ENCODE results near the gene LRRC4C. TPM values are rescaled to one million over a fixed set of nuclear protein-coding genes. Genes with fewer than 3 reads are reported as not detected.
"Not testable (repeated sequence)": the region's sequence is repeated elsewhere in the genome, so short reads cannot be mapped to it uniquely, and the experiment has no call there.

LRRC4C gene
- total RNA-seq, 2 donors from 2014 or later, result 1.3 TPM; not detected in 1

DNA sequence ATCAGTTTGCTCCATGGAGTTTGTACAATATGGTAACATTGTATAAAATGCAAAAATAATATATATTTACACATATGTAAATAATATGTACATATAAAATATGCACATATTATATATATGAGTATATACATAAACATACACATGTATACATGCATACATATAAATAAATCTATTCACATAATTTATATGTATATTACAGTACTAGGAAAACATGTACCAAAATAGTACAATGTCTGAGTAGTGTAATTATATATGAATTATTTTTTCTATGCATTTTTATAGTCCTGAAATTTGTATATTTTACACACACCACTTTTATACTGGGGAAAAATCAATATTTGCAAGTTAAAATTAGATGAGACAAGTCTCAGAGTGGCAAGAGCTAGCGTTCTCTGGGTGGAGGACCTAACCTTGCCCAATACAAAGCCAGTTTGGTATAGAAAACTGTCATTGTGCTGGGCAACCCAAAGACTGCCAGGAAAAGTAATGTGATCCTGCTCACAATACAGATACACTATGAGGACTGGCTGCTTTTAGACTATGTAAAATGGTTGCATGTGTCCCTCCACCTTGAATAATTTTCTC is 889.4 kb downstream of the LRRC4C start:
- intact Hi-C loops (cut with DNase I), result no loop called here
- TF ChIP-seq POLR2A (IDR thresholded peaks at IDR 0.05), result no peak
- TF ChIP-seq, protein P1, sequence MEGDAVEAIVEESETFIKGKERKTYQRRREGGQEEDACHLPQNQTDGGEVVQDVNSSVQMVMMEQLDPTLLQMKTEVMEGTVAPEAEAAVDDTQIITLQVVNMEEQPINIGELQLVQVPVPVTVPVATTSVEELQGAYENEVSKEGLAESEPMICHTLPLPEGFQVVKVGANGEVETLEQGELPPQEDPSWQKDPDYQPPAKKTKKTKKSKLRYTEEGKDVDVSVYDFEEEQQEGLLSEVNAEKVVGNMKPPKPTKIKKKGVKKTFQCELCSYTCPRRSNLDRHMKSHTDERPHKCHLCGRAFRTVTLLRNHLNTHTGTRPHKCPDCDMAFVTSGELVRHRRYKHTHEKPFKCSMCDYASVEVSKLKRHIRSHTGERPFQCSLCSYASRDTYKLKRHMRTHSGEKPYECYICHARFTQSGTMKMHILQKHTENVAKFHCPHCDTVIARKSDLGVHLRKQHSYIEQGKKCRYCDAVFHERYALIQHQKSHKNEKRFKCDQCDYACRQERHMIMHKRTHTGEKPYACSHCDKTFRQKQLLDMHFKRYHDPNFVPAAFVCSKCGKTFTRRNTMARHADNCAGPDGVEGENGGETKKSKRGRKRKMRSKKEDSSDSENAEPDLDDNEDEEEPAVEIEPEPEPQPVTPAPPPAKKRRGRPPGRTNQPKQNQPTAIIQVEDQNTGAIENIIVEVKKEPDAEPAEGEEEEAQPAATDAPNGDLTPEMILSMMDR (IDR thresholded peaks at IDR 0.05), result no peak
- Histone ChIP-seq H3K27me3 (no peaks in the 10 kb centered on the region), H3K9me3 (peaks cover 0 to 4% (median 0%) of the 10 kb centered on the region in 3 donors), H3K27ac (no peak overlapping the region), H3K4me3 (no peak overlapping the region), H3K4me1 (no peaks in the 10 kb centered on the region), H3K36me3 (replicated peaks in 1 of 2; ENCODE audit: insufficient read depth in 1 of 2, low read depth in 2 of 2) (no peaks in the 10 kb centered on the region)
- 43 to 48% methylated on average over 1 of the region's 1 CpG for WGBS, 2 donors
- DNase-seq, result no peak
- no peak for ATAC-seq

DNA sequence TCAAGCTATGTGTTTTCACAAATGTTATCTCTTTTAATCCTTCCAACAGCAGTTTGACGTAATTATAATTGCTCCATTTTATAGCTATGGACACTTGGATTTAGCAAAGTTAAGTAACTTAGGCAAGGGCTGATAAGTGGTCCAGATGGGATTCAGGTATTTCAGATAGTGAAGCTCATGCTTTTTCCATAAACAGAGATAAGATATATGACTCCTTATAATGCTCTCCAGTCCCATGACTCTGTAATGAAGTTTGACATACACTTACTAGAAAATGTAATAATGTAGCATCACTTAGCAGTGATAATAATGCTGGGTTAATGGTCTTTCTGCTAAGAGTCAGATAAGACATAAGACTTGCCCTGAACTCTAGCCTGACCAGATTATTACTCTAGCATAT is 892.1 kb downstream of the LRRC4C start:
- H3K4me1 ChIP-seq, result no peaks in the 10 kb centered on the region
- H3K27me3 ChIP-seq, result no peaks in the 10 kb centered on the region
- 68 to 71% methylated on average over 1 of the region's 1 CpG for WGBS, 2 donors
- ATAC-seq (no peak), DNase-seq (no peak)
- no peak for TF ChIP-seq POLR2A (IDR thresholded peaks at IDR 0.05)
- TF ChIP-seq, protein P1 (IDR thresholded peaks at IDR 0.05), result no peak
- H3K36me3 ChIP-seq (replicated peaks in 1 of 2; ENCODE audit: insufficient read depth in 1 of 2, low read depth in 2 of 2), result no peaks in the 10 kb centered on the region
- no peak overlapping the region for H3K27ac ChIP-seq
- intact Hi-C loops (cut with DNase I), result no loop called here
- no peak overlapping the region for H3K4me3 ChIP-seq
- H3K9me3 ChIP-seq, result peaks cover 0 to 2% (median 0%) of the 10 kb centered on the region in 3 donors

DNA sequence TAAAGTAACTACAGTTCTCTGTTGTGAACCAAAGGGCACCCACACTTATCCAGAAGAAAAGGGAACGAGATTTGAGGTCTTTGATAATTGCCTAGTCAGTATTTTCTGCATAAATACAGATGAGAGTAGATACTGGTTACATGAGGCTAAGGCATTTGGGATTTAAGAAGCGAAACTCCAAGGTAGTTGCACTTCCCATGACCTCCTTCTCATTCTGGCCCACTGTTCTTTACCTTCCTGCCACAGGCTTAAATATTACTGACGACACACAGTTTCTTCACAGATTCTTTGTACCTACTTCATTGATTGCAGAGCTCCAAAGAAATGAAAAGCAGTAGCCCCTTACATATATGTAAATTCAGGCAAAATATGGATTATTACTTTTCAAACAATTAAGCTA is 915.3 kb downstream of the LRRC4C start:
- Histone ChIP-seq H3K27ac (no peak overlapping the region), H3K4me1 (no peaks in the 10 kb centered on the region), H3K36me3 (replicated peaks in 1 of 2; ENCODE audit: insufficient read depth in 1 of 2, low read depth in 2 of 2) (no peaks in the 10 kb centered on the region), H3K9me3 (no peaks in the 10 kb centered on the region), H3K27me3 (no peaks in the 10 kb centered on the region), H3K4me3 (no peak overlapping the region)
- 41 to 43% methylated on average over 3 of the region's 3 CpGs for WGBS, 2 donors
- DNase-seq (no peak), ATAC-seq (no peak)
- TF ChIP-seq, protein P1 (IDR thresholded peaks at IDR 0.05), result no peak
- TF ChIP-seq POLR2A (IDR thresholded peaks at IDR 0.05), result no peak
- intact Hi-C loops (cut with DNase I), result no loop called here

DNA sequence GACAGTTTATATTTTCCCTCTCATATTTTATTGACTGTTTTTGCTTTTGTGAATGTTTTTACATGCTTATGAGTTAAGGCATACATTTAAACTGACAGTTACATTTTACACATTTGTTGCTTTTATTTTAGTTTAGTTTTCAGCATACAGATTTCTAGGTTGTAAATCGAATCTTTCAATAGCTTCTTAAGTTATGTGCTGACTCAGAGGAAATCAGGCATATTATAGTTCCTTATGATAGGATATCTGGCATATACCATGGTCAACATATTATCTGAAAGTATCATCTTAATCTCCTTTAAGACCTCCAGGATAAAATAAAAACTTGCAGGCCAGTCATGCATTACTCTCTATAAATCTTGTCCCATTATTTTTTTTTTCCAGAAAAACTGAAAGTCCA is 916.6 kb downstream of the LRRC4C start:
- TF ChIP-seq POLR2A (IDR thresholded peaks at IDR 0.05), result no peak
- TF ChIP-seq, protein P1 (IDR thresholded peaks at IDR 0.05), result no peak
- no peak overlapping the region for H3K4me3 ChIP-seq
- no peak for DNase-seq
- H3K36me3 ChIP-seq (replicated peaks in 1 of 2; ENCODE audit: insufficient read depth in 1 of 2, low read depth in 2 of 2), result no peaks in the 10 kb centered on the region
- no peaks in the 10 kb centered on the region for H3K4me1 ChIP-seq
- WGBS, 2 donors, result 54% methylated on average over 1 of the region's 1 CpG
- H3K27ac ChIP-seq, result no peak overlapping the region
- ATAC-seq, result no peak
- no peaks in the 10 kb centered on the region for H3K27me3 ChIP-seq
- intact Hi-C loops (cut with DNase I), result no loop called here
- H3K9me3 ChIP-seq, result no peaks in the 10 kb centered on the region

DNA sequence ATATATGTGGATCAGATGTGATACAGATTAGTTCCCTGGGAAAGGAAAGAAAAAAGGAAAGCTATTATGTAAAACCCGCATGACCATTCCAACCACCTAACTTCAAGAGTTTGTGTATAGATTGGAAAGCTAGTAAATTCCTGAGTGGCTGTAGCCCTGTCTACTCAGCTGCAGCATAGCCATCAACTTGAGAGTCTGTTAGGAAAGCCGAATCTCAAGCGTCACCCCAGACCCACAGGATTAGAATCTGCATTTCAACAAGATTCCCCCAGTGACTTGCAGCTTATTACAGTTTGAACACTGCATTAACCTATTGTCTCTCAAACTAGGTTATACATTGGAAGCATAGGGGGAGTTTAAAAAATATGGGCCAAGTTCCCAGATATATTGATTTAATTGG is 921.7 kb downstream of the LRRC4C start:
- Histone ChIP-seq H3K36me3 (replicated peaks in 1 of 2; ENCODE audit: insufficient read depth in 1 of 2, low read depth in 2 of 2) (no peaks in the 10 kb centered on the region), H3K27ac (no peak overlapping the region), H3K4me1 (no peaks in the 10 kb centered on the region), H3K27me3 (no peaks in the 10 kb centered on the region), H3K9me3 (no peaks in the 10 kb centered on the region), H3K4me3 (no peak overlapping the region)
- ATAC-seq (no peak), DNase-seq (no peak)
- TF ChIP-seq, protein P1 (IDR thresholded peaks at IDR 0.05), result no peak
- no peak for TF ChIP-seq POLR2A (IDR thresholded peaks at IDR 0.05)
- intact Hi-C loops (cut with DNase I), result no loop called here
- 74 to 83% methylated on average over 3 of the region's 3 CpGs for WGBS, 2 donors

DNA sequence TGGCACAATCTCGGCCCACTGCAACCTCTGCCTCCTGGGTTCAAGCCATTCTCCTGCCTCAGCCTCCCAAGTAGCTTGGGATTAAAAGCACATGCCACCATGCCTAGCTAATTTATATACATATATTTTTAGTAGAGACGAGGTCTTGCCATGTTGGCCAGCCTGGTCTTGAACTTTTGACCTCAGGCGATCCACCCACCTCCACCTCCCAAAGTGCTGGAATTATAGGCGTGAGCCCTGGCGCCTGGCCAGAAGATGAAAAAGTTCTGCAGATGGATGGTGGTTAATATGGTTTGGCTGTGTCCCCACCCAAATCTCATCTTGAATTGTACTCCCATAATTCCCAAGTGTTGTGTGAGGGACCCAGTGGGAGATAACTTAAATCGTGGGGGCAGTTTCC is 937.4 kb downstream of the LRRC4C start:
- ATAC-seq; H3K4me3 ChIP-seq; H3K4me1 ChIP-seq; H3K27me3 ChIP-seq; DNase-seq; H3K9me3 ChIP-seq; H3K36me3 ChIP-seq (replicated peaks in 1 of 2; ENCODE audit: insufficient read depth in 1 of 2, low read depth in 2 of 2); H3K27ac ChIP-seq; intact Hi-C loops (cut with DNase I): not testable (repeated sequence)
- 60 to 66% methylated on average over 6 of the region's 6 CpGs for WGBS, 2 donors
